ENCODE measurements around the gene C10orf120. TPM values are rescaled to one million over a fixed set of nuclear protein-coding genes. Genes with fewer than 3 reads are reported as not detected.

C10orf120 gene
- total and polyA plus RNA-seq, 10 of the 15 experiments (the other 5 are each of a cell fraction or from before 2014, with no cell fraction given) = not detected

DNA sequence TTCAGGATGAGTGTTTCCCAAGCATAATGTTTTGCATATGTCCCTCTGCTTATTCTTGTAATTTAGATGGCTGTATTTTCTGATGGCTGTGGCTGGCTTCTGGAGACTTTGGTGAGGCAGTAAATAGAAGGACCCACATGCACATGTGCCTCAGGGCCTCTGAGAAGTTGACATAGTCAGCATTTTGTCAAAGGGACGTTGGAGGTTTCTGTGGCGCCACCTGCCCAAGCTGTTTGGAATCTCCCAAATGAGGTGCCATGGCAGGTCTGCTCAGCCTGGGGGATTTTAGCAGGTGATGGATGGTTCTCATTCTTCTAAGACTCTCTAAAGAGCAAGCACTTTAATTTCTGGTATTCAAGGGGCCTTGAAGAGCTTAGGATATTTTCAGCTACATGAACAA lies 29.8 kb downstream of the C10orf120 start (continued):
- TF ChIP-seq, protein P1, sequence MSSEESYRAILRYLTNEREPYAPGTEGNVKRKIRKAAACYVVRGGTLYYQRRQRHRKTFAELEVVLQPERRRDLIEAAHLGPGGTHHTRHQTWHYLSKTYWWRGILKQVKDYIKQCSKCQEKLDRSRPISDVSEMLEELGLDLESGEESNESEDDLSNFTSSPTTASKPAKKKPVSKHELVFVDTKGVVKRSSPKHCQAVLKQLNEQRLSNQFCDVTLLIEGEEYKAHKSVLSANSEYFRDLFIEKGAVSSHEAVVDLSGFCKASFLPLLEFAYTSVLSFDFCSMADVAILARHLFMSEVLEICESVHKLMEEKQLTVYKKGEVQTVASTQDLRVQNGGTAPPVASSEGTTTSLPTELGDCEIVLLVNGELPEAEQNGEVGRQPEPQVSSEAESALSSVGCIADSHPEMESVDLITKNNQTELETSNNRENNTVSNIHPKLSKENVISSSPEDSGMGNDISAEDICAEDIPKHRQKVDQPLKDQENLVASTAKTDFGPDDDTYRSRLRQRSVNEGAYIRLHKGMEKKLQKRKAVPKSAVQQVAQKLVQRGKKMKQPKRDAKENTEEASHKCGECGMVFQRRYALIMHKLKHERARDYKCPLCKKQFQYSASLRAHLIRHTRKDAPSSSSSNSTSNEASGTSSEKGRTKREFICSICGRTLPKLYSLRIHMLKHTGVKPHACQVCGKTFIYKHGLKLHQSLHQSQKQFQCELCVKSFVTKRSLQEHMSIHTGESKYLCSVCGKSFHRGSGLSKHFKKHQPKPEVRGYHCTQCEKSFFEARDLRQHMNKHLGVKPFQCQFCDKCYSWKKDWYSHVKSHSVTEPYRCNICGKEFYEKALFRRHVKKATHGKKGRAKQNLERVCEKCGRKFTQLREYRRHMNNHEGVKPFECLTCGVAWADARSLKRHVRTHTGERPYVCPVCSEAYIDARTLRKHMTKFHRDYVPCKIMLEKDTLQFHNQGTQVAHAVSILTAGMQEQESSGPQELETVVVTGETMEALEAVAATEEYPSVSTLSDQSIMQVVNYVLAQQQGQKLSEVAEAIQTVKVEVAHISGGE (CRISPR knock-in tag; IDR thresholded peaks at IDR 0.05) = no peak
- TF ChIP-seq RBBP5 (conservative IDR thresholded peaks at IDR 0.05) = no peak

DNA sequence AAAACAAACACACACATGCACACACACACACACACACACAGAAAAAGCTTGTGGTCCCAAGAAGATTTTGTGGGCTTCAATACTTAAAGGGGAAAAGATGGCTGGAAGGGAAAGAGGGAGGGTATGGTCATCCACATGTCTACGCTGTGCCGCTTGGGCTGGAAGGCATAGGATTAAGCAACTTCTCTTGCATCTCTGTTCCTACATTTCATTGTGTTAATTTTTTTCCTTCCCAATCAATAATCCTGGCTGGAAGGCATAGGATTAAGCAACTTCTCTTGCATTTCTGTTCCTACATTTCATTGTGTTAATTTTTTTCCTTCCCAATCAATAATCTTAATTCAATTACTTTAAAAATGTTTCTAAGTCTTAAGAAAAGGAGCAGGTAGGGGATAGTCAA lies 30.6 kb downstream of the C10orf120 start:
- DNase-seq (ENCODE audit: low read depth, low spot score) (no peak), FAIRE-seq (no peak), ATAC-seq (no peak)
- BruUV-seq (replicated peaks) = no TSS peak
- POLR2A ChIA-PET = no interaction called here
- intact Hi-C loops (cut with micrococcal nuclease; ENCODE audit: unreplicated experiment) (no loop called here), in situ Hi-C loops (cut with MboI) (no loop called here)
- RAD21 ChIA-PET (ENCODE audit: unreplicated experiment) = no interaction called here
- H3K9ac ChIP-seq (ENCODE audit: control insufficient read depth, insufficient read depth, low read length) = no peak overlapping the region
- no peak overlapping the region for H3K27ac ChIP-seq (ENCODE audit: control insufficient read depth, insufficient read depth)
- H3K27me3 ChIP-seq (replicated peaks in 1 of 2; ENCODE audit: control insufficient read depth in 2 of 2, insufficient read depth in 2 of 2, low read length in 1 of 2) = peaks cover 3 to 4% of the 10 kb centered on the region in 2 experiments; a peak in 3 of 4 replicates
- 100% methylated on average over 2 of the region's 2 CpGs for WGBS (ENCODE audit: insufficient coverage, insufficient replicate concordance, low lambda C conversion rate, missing lambda C conversion rate)
- H4K20me1 ChIP-seq (ENCODE audit: control insufficient read depth, insufficient read depth) = no peaks in the 10 kb centered on the region
- H3K4me2 ChIP-seq (ENCODE audit: control insufficient read depth, insufficient read depth) = no peak overlapping the region
- H3K79me2 ChIP-seq (ENCODE audit: control insufficient read depth, insufficient read depth, low read length) = no peaks in the 10 kb centered on the region
- no peak overlapping the region for H2AFZ ChIP-seq (ENCODE audit: control insufficient read depth, low read depth, low read length)
- SMC1A ChIA-PET (ENCODE audit: uncharacterized antibody, unreplicated experiment) = interaction anchor here (1.1 kb wide), 1 partner anchor 17 kb away, joined by 3 read pairs; no protein-coding TSS in a partner anchor
- no peaks in the 10 kb centered on the region for H3K36me3 ChIP-seq (ENCODE audit: control insufficient read depth in 2 of 2, insufficient read depth in 2 of 2, low read length in 1 of 2)
- CTCF ChIA-PET = no interaction called here
- no peak for TF ChIP-seq EP300 (IDR thresholded peaks at IDR 0.05; ENCODE audit: borderline replicate concordance in 1 of 2, control insufficient read depth in 1 of 2, low read depth in 2 of 2, low read length in 2 of 2)
- H3K4me3 ChIP-seq = no peak overlapping the region
- no peaks in the 10 kb centered on the region for H3K4me1 ChIP-seq (ENCODE audit: control insufficient read depth, insufficient read depth, low read length)
- no peaks in the 10 kb centered on the region for H3K9me3 ChIP-seq (replicated peaks; ENCODE audit: control insufficient read depth, insufficient read depth, low read length)

Measured in GM12878 (cell line).